Stimulated activated CD4-positive, alpha-beta T cell treated with anti-CD3 and anti-CD28 coated beads, Interleukin-1b, Interleukin-23, amount 100 ng/mL, for 24 hours (primary cell): ENCODE measurements around the gene USHBP1.
"Not testable (repeated sequence)": the region's sequence is repeated elsewhere in the genome, so short reads cannot be mapped to it uniquely, and the experiment has no call there.

Source experiments
- DNase-seq, 4 experiments: peaks; one replicate each; pipeline ENCODE4 v3.0.0-alpha.2; 2020; ENCODE audit warnings: low read depth in 4 of 4, low spot score in 1 of 4

Gene USHBP1

GRCh38 chr19:17296976-17297375 lies 32.4 kb upstream of the USHBP1 start:
- no peak for DNase-seq

GRCh38 chr19:17296273-17296672 lies 31.7 kb upstream of the USHBP1 start:
- no peak for DNase-seq

GRCh38 chr19:17295551-17295950 lies 31.0 kb upstream of the USHBP1 start:
- not testable (repeated sequence) for DNase-seq

- peak in 3 of 4 experiments; percentile 38 to 52 (median 44) for DNase-seq
Measured at GRCh38 chr19:17294051-17294891, 29.7 kb upstream of the USHBP1 start.

- no peak for DNase-seq
Measured at GRCh38 chr19:17293605-17294004, 29.1 kb upstream of the USHBP1 start.

- peak in 3 of 4 experiments; percentile 71 to 76 (median 71) for DNase-seq
Measured at GRCh38 chr19:17292301-17293074, 27.9 kb upstream of the USHBP1 start.

- peak in 2 of 4 experiments; percentile 22 to 59 for DNase-seq
Measured at GRCh38 chr19:17289489-17289888, 24.9 kb upstream of the USHBP1 start.

- no peak for DNase-seq
Measured at GRCh38 chr19:17286752-17287151, 22.2 kb upstream of the USHBP1 start.

- no peak for DNase-seq
Measured at GRCh38 chr19:17286263-17286662, 21.7 kb upstream of the USHBP1 start.

GRCh38 chr19:17285415-17286135 lies 21.0 kb upstream of the USHBP1 start:
- DNase-seq, result no peak

GRCh38 chr19:17283504-17283996 lies 19.0 kb upstream of the USHBP1 start:
- no peak for DNase-seq

GRCh38 chr19:17282488-17283125 lies 18.1 kb upstream of the USHBP1 start:
- DNase-seq, result peak in 3 of 4 experiments; percentile 62 to 73 (median 69)

- DNase-seq, result peak in 1 of 4 experiments; percentile 39
Measured at GRCh38 chr19:17281391-17282304, 17.1 kb upstream of the USHBP1 start, which contains the start of gene ANKLE1. Gene ANKLE1, plus strand, starts transcription at chr19:17281901. Its CDS starts 20 bp downstream, at chr19:17281921.

- DNase-seq, result no peak
Measured at GRCh38 chr19:17279436-17279835, 14.9 kb upstream of the USHBP1 start.

- no peak for DNase-seq
Measured at GRCh38 chr19:17275441-17276175, 11.1 kb upstream of the USHBP1 start.

GRCh38 chr19:17274892-17275291 lies 10.3 kb upstream of the USHBP1 start:
- not testable (repeated sequence) for DNase-seq

GRCh38 chr19:17268754-17269153 lies 4.2 kb upstream of the USHBP1 start:
- DNase-seq, result no peak

GRCh38 chr19:17266975-17267788 lies 2.6 kb upstream of the USHBP1 start, which contains the start of gene BABAM1:
Gene BABAM1, plus strand, starts transcription at chr19:17267443. Its CDS starts 1,364 bp downstream, at chr19:17268807.
- peak; percentile 82 to 95 (median 88) for DNase-seq
